K562 (cell line): Measurements from ENCODE around the gene SARS2. TPM values are rescaled to one million over a fixed set of nuclear protein-coding genes. Genes with fewer than 3 reads are reported as not detected.

Experiments used
- ATAC-seq: fragments of 200-7000 bp; cut with Tn5 transposase; 3 replicates; pipeline ENCODE4 v1.9.1; 2020; ENCODE audit warnings: moderate library complexity
- BruUV-seq: library from RNA; stranded (reverse); fragments of 400-500 nt; replicated peaks from 2 replicates; lab custom pipeline; 2021; lab: Mats Ljungman, UMichigan
- CTCF ChIA-PET: fragments of 300-600 bp; formaldehyde crosslinking; extraction: SDS; loops from one replicate; lab custom pipeline; 2021; ENCODE audit warnings: low intra/inter-chr PET ratio; lab: Yijun Ruan, JAX
- POLR2A ChIA-PET: fragments of 300-600, 350-650 bp; sonication (Branson Sonifier 250); formaldehyde crosslinking; extraction: SDS; loops from one replicate; lab custom pipeline; 2021; ENCODE audit warnings: antibody characterized with exemption, inconsistent platforms; lab: Yijun Ruan, JAX
- DNase-seq, 4 experiments: peaks; one replicate each; pipeline versions ENCODE4 v3.0.0 to v3.0.0-alpha.2; 2011 to 2018; ENCODE audit warnings: low spot score in 3 of 4, mixed read lengths in 3 of 4; ENCODE audit errors: extremely low read depth in 1 of 4
- FAIRE-seq: peaks from 2 replicates; lab custom pipeline; 2011; peaks lifted over from hg19 to GRCh38; lab: Jason Lieb, UNC
- H2AFZ ChIP-seq: 2 replicates; pipeline ENCODE4 v1.6.0; 2011; ENCODE audit warnings: low read depth, low read length, control low read depth, inconsistent platforms
- H3K27ac ChIP-seq: fragments of 200-600 bp; 3 replicates; pipeline ENCODE4 v1.8.0; 2011; ENCODE audit warnings: low read depth, mild to moderate bottlenecking, control low read depth, inconsistent platforms, low read length, moderate library complexity, mixed read lengths; ENCODE audit errors: extremely low read depth
- H3K27me3 ChIP-seq, 2 experiments: fragments of 300-600 bp in 1 of 2; 2 replicates in 1 of 2; 3 replicates in 1 of 2; pipeline versions ENCODE4 v1.6.0 to v1.8.0; 2011; ENCODE audit warnings: inconsistent platforms in 2 of 2, low read length in 2 of 2, mild to moderate bottlenecking in 1 of 2, mixed read lengths in 1 of 2, moderate library complexity in 1 of 2; ENCODE audit not compliant: control insufficient read depth in 2 of 2, insufficient read depth in 2 of 2
- H3K36me3 ChIP-seq: fragments of 300-600 bp; 3 replicates; pipeline ENCODE4 v1.8.0; 2011; ENCODE audit warnings: mild to moderate bottlenecking, low read length, inconsistent platforms; ENCODE audit not compliant: control insufficient read depth, insufficient read depth
- H3K4me1 ChIP-seq, 2 experiments: fragments of 200-600 bp in 1 of 2; replicated peaks in 1 of 2; 2 replicates in 1 of 2; 3 replicates in 1 of 2; pipeline versions ENCODE4 v1.5.1 to v1.8.0; 2011; ENCODE audit warnings: inconsistent platforms in 2 of 2, low read length in 2 of 2, mild to moderate bottlenecking in 1 of 2, mixed read lengths in 1 of 2, moderate library complexity in 1 of 2; ENCODE audit not compliant: control insufficient read depth in 2 of 2, insufficient read depth in 2 of 2
- H3K4me2 ChIP-seq: 2 replicates; pipeline ENCODE4 v1.6.1; 2011; ENCODE audit warnings: low read length, control low read depth, inconsistent platforms, mixed read lengths; ENCODE audit not compliant: insufficient read depth
- H3K4me3 ChIP-seq: fragments of 200-600 bp; sonication (generic), shearing (Covaris generic); 2 replicates; pipeline ENCODE4 v1.5.1; 2016; ENCODE audit warnings: control low read depth, inconsistent platforms
- H3K79me2 ChIP-seq: fragments of 200-600 bp; 3 replicates; pipeline ENCODE4 v1.8.0; 2011; ENCODE audit warnings: low read length, inconsistent platforms; ENCODE audit not compliant: control insufficient read depth, insufficient read depth
- H3K9ac ChIP-seq, 2 experiments: 2 replicates each; pipeline versions ENCODE4 v1.6.0 to v1.6.1; 2011; ENCODE audit warnings: low read depth in 2 of 2, low read length in 2 of 2, control low read depth in 1 of 2, inconsistent platforms in 1 of 2, mild to moderate bottlenecking in 1 of 2, mixed read lengths in 1 of 2; ENCODE audit not compliant: insufficient read depth in 1 of 2
- H3K9me1 ChIP-seq: one replicate; pipeline ENCODE4 v1.6.0; 2011; ENCODE audit warnings: inconsistent platforms, mild to moderate bottlenecking, low read length, moderate library complexity; ENCODE audit not compliant: control insufficient read depth, insufficient read depth
- H3K9me3 ChIP-seq: replicated peaks from 2 replicates; pipeline ENCODE4 v1.5.1; 2011; ENCODE audit warnings: low read depth, low read length, inconsistent platforms; ENCODE audit not compliant: control insufficient read depth, insufficient read depth
- H4K20me1 ChIP-seq: replicated peaks from 2 replicates; pipeline ENCODE4 v1.6.1; 2011; ENCODE audit warnings: low read length, inconsistent platforms, mixed read lengths; ENCODE audit not compliant: control insufficient read depth, insufficient read depth
- ATF1 ChIP-seq, 2 experiments: fragments of 450-650 bp in 1 of 2; IDR thresholded peaks; 2 replicates each; pipeline ENCODE4 v1.6.1; 2016; ENCODE audit warnings: missing compliant biosample characterization in 1 of 2, missing genetic modification characterization in 1 of 2
- CHCHD3 ChIP-seq: fragments of 250-450 bp; sonication (Bioruptor Pico); IDR thresholded peaks from 2 replicates; pipeline ENCODE4 v2.1.2; 2022; ENCODE audit warnings: mild to moderate bottlenecking
- DIDO1 ChIP-seq: fragments of 450-650 bp; IDR thresholded peaks from 2 replicates; pipeline ENCODE4 v1.6.1; 2016; ENCODE audit warnings: low read depth, missing biosample characterization, missing genetic modification characterization
- ELK1 ChIP-seq: sonication (generic); formaldehyde crosslinking; IDR thresholded peaks from 2 replicates; pipeline ENCODE4 v1.8.1; 2022; ENCODE audit warnings: missing genetic modification reagents
- ETV5 ChIP-seq: sonication (generic); formaldehyde crosslinking; IDR thresholded peaks from 2 replicates; pipeline ENCODE4 v1.4.0; 2020; ENCODE audit warnings: low read depth, mild to moderate bottlenecking, missing genetic modification reagents
- FOXO4 ChIP-seq: fragments of 450-650 bp; formaldehyde crosslinking; IDR thresholded peaks from 2 replicates; pipeline ENCODE4 v1.4.0; 2020; ENCODE audit warnings: mild to moderate bottlenecking, moderate library complexity
- HDAC8 ChIP-seq: fragments of 450-650 bp; IDR thresholded peaks from 2 replicates; pipeline ENCODE4 v1.6.1; 2016; ENCODE audit warnings: mild to moderate bottlenecking, missing genetic modification characterization, moderate library complexity, missing compliant biosample characterization
- HNRNPH1 ChIP-seq: fragments of 200-400 bp; formaldehyde crosslinking; optimal IDR thresholded peaks from 2 replicates; pipeline ENCODE3; 2017; ENCODE audit warnings: low read depth, mild to moderate bottlenecking, low read length, moderate library complexity
- IRF2 ChIP-seq: sonication (generic); formaldehyde crosslinking; IDR thresholded peaks from 2 replicates; pipeline ENCODE4 v1.8.1; 2022; ENCODE audit warnings: mild to moderate bottlenecking, missing genetic modification reagents
- JUNB ChIP-seq: fragments of 450-650 bp; formaldehyde crosslinking; conservative IDR thresholded peaks from 2 replicates; pipeline ENCODE4 v1.4.0; 2020; ENCODE audit warnings: mild to moderate bottlenecking
- L3MBTL2 ChIP-seq: fragments of 450-650 bp; IDR thresholded peaks from 2 replicates; pipeline ENCODE4 v1.6.1; 2016; ENCODE audit warnings: mild to moderate bottlenecking, moderate library complexity
- NELFE ChIP-seq: IDR thresholded peaks from 2 replicates; pipeline ENCODE4 v1.6.1; 2011; ENCODE audit warnings: mild to moderate bottlenecking; ENCODE audit not compliant: insufficient read depth, insufficient read length
- POLR2A ChIP-seq: fragments of 450-650 bp; conservative IDR thresholded peaks from 2 replicates; pipeline ENCODE4 v1.6.1; 2016
- PRMT5 ChIP-seq: sonication (generic); formaldehyde crosslinking; IDR thresholded peaks from 2 replicates; pipeline ENCODE4 v1.5.0; 2020; ENCODE audit warnings: missing genetic modification reagents
- PTBP1 ChIP-seq: fragments of 200-400 bp; formaldehyde crosslinking; IDR thresholded peaks from 2 replicates; pipeline ENCODE4 v1.6.1; 2017; ENCODE audit warnings: low read depth, low read length
- RAD21 ChIP-seq, 2 experiments: fragments of 250-450 bp in 1 of 2; fragments of 450-650 bp in 1 of 2; sonication (Bioruptor Pico) in 1 of 2; formaldehyde crosslinking in 1 of 2; IDR thresholded peaks in 1 of 2; conservative IDR thresholded peaks in 1 of 2; 2 replicates each; pipeline versions ENCODE4 v1.4.0 to v1.8.0; 2020 to 2022; ENCODE audit warnings: mild to moderate bottlenecking in 2 of 2, moderate library complexity in 1 of 2
- THRA ChIP-seq: fragments of 450-650 bp; IDR thresholded peaks from 2 replicates; pipeline ENCODE4 v1.6.1; 2017; ENCODE audit warnings: mild to moderate bottlenecking, moderate library complexity
- ZNF75A ChIP-seq: fragments of 450-650 bp; formaldehyde crosslinking; IDR thresholded peaks from 2 replicates; pipeline ENCODE4 v1.4.0; 2020; ENCODE audit warnings: mild to moderate bottlenecking
- WGBS: fragments of 100-300 bp; shearing (Covaris generic); methylation state at CpG from one replicate; pipeline ENCODE4 v1.1.6; 2016; ENCODE audit warnings: low coverage, mixed read lengths; ENCODE audit not compliant: insufficient coverage; ENCODE audit errors: missing lambda C conversion rate; 5-methylcytosine and 5-hydroxymethylcytosine counted together
- in situ Hi-C: fragments of 300-500 bp; cut with MboI; formaldehyde crosslinking; loops from 4 replicates; pipeline ENCODE4 v1.15.0; 2018; ENCODE audit warnings: inconsistent platforms, mixed read lengths
- intact Hi-C: fragments of 100-400 bp; cut with micrococcal nuclease; formaldehyde crosslinking; loops from 2 replicates; pipeline ENCODE4 v1.14.2; 2022
- polyA plus RNA-seq, 8 experiments: library from polyadenylated mRNA; depleted of rRNA in 4 of 8; stranded (reverse) in 5 of 8; unstranded in 3 of 8; fragments of >200 nt; fragmentation: Nextera tagmentation in 2 of 8; fragmentation: Illumina TruSeq in 1 of 8; extraction: Ambion mirVana in 2 of 8; extraction: Trizol in 1 of 8; gene quantifications; 2 replicates each; pipeline versions ENCODE4 v1.2.1 to v1.2.3, GENCODE V29; 2011 to 2014; ENCODE audit warnings: inconsistent platforms in 1 of 8, missing spikeins in 1 of 8
- total RNA-seq, 7 experiments: library from RNA; depleted of rRNA in 6 of 7; stranded (reverse); fragments of >200 nt in 6 of 7; fragmentation: Illumina TruSeq in 2 of 7; extraction: Trizol in 2 of 7; gene quantifications; 2 replicates each; pipeline versions ENCODE4 v1.2.1 to v1.2.3, GENCODE V29; 2011 to 2021; ENCODE audit warnings: low replicate concordance in 1 of 7

Gene SARS2
- total and polyA plus RNA-seq, 9 of the 15 experiments (the other 6 are each of a cell fraction or from before 2014, with no cell fraction given): 3.1 to 59.1 (median 31.7) TPM

GRCh38 chr19:38918526-38918925 is 12.0 kb downstream of the SARS2 start:
- POLR2A ChIA-PET: interaction anchor here (1.0 kb wide), 1 partner anchor 9 kb away, joined by 4 read pairs; no protein-coding TSS in a partner anchor
- CTCF ChIA-PET: interaction anchor here (0.6 kb wide), 1 partner anchor 188 kb away, joined by 3 read pairs; no protein-coding TSS in a partner anchor
- H3K4me3 ChIP-seq: no peak overlapping the region
- H3K4me1 ChIP-seq: peaks cover 0 to 40% of the 10 kb centered on the region in 2 experiments; a peak in 3 of 5 replicates
- peak overlapping the region in 1 of 2 experiments; percentile 71; a peak in 2 of 4 replicates for H3K9ac ChIP-seq
- H3K9me1 ChIP-seq: no peaks in the 10 kb centered on the region
- H3K4me2 ChIP-seq: no peak overlapping the region
- ATAC-seq (no peak), DNase-seq (no peak)
- no TSS peak for BruUV-seq
- H3K27me3 ChIP-seq: no peaks in the 10 kb centered on the region
- H3K27ac ChIP-seq: no peak overlapping the region
- H3K79me2 ChIP-seq: no peaks in the 10 kb centered on the region
- peaks cover 26% of the 10 kb centered on the region; the same call in 1 of the 3 replicates for H3K36me3 ChIP-seq
- TF ChIP-seq ELK1 (no peak), CHCHD3 (CRISPR knock-in tag) (no peak), NELFE (no peak), ZNF75A (CRISPR knock-in tag) (no peak), DIDO1 (tag) (no peak), HNRNPH1 (no peak), HDAC8 (tag) (no peak), FOXO4 (CRISPR knock-in tag) (no peak), POLR2A (no peak), RAD21 (CRISPR knock-in tag; conservative IDR thresholded peaks at IDR 0.05 in 1 of 2, IDR thresholded peaks at IDR 0.05 in 1 of 2) (no peak), IRF2 (no peak), THRA (no peak), PRMT5 (no peak), ATF1 (CRISPR knock-in tag; IDR thresholded peaks at IDR 0.05) (no peak), ATF1 (tag; IDR thresholded peaks at IDR 0.05) (no peak), JUNB (CRISPR knock-in tag) (no peak), L3MBTL2 (no peak), PTBP1 (no peak), ETV5 (CRISPR knock-in tag) (no peak)
- TF ChIP-seq, all 486 proteins: peak for 0
- FAIRE-seq: no peak
- intact Hi-C loops (no loop called here), in situ Hi-C loops (no loop called here)
- Histone ChIP-seq H2AFZ (no peak overlapping the region), H4K20me1 (no peaks in the 10 kb centered on the region), H3K9me3 (no peaks in the 10 kb centered on the region)
- WGBS: 93% methylated on average over 10 of the region's 10 CpGs
